Rectal smooth muscle tissue (tissue), 1 donor: ENCODE results near the gene OIT3.

Source experiments
- H3K27ac ChIP-seq: one replicate; pipeline ENCODE4 v1.7.0; 2013; ENCODE audit warnings: low read depth, low read length, inconsistent platforms
- H3K27me3 ChIP-seq: one replicate; pipeline ENCODE4 v1.7.0; 2013; ENCODE audit warnings: low read length; ENCODE audit not compliant: control insufficient read depth, insufficient read depth
- H3K36me3 ChIP-seq: one replicate; pipeline ENCODE4 v1.7.0; 2013; ENCODE audit warnings: low read length; ENCODE audit not compliant: control insufficient read depth, insufficient read depth
- H3K4me1 ChIP-seq: one replicate; pipeline ENCODE4 v1.7.0; 2013; ENCODE audit warnings: low read length; ENCODE audit not compliant: control insufficient read depth, insufficient read depth
- H3K4me3 ChIP-seq: one replicate; pipeline ENCODE4 v1.7.0; 2013; ENCODE audit warnings: low read length
- H3K9ac ChIP-seq: one replicate; pipeline ENCODE4 v1.7.0; 2013; ENCODE audit warnings: low read length

Gene OIT3

DNA sequence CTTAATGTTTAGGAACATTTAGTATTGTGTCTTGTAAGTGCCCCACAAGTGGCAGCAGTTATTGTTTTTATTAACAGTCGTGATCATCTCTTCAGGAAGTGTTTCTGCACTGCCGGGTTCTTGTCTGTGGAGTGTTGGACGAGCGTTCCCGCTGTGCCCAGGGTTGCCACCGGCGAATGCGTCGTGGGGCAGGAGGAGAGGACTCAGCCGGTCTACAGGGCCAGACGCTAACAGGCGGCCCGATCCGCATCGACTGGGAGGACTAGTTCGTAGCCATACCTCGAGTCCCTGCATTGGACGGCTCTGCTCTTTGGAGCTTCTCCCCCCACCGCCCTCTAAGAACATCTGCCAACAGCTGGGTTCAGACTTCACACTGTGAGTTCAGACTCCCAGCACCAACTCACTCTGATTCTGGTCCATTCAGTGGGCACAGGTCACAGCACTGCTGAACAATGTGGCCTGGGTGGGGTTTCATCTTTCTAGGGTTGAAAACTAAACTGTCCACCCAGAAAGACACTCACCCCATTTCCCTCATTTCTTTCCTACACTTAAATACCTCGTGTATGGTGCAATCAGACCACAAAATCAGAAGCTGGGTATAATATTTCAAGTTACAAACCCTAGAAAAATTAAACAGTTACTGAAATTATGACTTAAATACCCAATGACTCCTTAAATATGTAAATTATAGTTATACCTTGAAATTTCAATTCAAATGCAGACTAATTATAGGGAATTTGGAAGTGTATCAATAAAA lies 38.9 kb downstream of the OIT3 start:
- H3K4me3 ChIP-seq: no peak overlapping the region
- no peak overlapping the region for H3K27ac ChIP-seq
- no peaks in the 10 kb centered on the region for H3K27me3 ChIP-seq
- H3K9ac ChIP-seq: no peak overlapping the region
- H3K4me1 ChIP-seq: no peaks in the 10 kb centered on the region
- no peaks in the 10 kb centered on the region for H3K36me3 ChIP-seq

DNA sequence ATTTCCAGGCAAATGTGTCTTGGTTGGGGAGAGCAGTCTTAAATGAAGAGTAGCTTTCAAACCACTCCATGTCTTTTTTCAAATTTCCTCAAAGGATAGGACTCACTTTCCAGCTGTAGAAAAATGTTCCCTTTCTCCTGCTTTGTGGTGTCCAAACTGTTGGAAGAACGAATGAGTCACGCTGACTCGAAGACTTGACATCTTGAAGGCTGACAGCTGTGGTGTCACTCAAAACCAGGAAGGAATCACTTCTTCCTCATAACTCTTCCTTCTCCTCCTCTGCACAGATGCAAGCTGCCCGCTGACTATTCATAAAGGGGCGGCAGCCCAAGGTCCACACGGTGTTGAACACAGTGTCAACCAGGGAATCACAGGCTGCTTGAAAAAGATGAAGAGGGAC lies 41.8 kb downstream of the OIT3 start:
- H3K27me3 ChIP-seq: no peaks in the 10 kb centered on the region
- H3K4me1 ChIP-seq: no peaks in the 10 kb centered on the region
- H3K4me3 ChIP-seq: no peak overlapping the region
- no peaks in the 10 kb centered on the region for H3K36me3 ChIP-seq
- no peak overlapping the region for H3K9ac ChIP-seq
- H3K27ac ChIP-seq: no peak overlapping the region

DNA sequence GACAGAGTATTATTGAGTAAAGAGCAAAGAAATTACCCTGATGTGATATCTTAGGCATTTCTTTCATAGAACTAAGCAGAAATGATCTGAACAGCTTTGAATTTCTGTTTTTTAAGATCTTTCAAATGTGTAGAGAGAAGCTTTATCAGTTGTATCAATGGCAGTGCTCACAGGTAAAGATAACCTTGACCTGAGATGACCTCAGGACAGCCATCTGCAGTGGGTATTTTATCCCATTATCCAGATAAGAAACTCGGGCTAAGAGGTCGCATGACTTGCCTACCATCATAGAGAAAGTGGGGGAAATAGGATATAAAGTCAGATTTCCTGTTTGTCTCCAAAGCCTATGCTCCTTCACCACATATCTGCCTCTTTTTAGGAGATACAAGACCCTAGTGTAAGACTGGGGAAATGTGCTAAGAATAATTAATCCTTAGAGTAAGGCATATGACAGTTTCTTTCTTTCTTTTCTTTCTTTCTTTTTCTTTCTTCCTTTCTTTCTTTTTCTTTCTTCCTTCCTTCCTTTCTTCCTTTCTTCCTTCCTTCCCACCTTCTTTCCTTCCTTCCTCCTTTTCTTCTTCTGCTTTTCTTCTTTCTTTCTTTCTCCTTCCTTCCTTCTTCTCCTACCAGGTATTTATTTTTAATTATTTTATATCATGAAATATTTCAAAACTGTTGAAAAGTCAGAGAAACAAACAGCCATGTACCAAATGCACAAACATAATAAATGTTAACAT lies 50.1 kb downstream of the OIT3 start:
- Histone ChIP-seq H3K4me3 (no peak overlapping the region), H3K9ac (no peak overlapping the region), H3K27ac (no peak overlapping the region), H3K36me3 (no peaks in the 10 kb centered on the region), H3K27me3 (no peaks in the 10 kb centered on the region), H3K4me1 (no peaks in the 10 kb centered on the region)

DNA sequence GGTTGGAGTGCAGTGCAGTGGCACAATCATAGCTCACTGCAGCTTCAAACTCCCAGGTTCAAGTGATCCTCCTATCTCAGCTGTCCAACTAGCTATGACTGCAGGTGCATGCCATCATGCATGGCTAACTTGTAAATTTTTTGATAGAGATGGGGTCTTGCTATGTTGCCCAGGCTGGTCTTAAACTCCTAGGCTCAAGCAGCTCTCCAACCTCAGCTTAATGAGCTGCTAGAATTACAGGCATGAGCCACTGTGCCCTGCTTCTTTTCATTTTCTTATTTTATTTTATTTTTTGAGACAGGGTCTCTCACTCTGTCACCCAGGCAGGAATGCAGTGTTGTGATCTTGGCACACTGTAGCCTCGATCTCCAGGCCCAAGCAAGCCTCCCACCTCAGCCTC lies 53.4 kb downstream of the OIT3 start:
- no peak overlapping the region for H3K9ac ChIP-seq
- H3K36me3 ChIP-seq: no peaks in the 10 kb centered on the region
- no peaks in the 10 kb centered on the region for H3K27me3 ChIP-seq
- no peaks in the 10 kb centered on the region for H3K4me1 ChIP-seq
- no peak overlapping the region for H3K27ac ChIP-seq
- H3K4me3 ChIP-seq: no peak overlapping the region

DNA sequence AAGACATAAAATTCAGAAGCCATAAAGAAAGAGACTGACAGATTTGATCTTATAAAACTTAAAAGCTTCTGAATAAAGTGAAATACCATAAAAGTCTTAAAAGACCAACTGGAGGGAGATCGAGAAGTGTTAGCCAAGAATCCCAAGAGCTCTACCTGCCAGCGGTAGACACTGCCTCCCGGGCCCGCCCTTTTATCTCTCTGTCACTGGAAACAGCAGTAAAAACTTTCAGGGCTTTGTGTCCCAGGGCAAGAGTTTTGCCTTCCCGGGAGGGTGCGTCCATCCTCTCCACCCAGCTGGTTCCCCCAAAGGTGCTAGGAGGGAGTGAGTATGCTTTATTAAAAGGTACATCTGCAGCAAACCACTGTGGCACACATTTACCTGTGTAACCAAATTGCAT lies 55.2 kb downstream of the OIT3 start:
- H3K4me1 ChIP-seq: no peaks in the 10 kb centered on the region
- no peak overlapping the region for H3K27ac ChIP-seq
- H3K9ac ChIP-seq: no peak overlapping the region
- no peaks in the 10 kb centered on the region for H3K36me3 ChIP-seq
- no peak overlapping the region for H3K4me3 ChIP-seq
- no peaks in the 10 kb centered on the region for H3K27me3 ChIP-seq

DNA sequence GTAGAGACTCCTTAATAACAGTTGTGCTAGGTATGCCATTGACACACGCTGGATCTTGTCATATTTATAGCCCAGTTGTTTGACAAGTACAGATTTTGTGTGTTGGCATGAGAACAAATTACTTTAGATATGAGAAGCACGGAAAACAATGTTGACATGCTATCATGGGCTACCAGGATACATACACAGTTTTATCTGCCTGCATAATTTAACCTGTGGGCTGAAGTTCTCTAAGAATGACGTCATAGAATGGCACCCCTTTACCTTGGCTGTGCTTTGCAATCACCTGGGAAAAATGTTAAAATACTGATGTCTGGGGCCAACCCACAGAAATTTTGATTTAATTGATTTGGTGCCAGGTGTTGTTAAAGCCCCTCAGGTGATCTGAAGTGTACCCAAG lies 58.2 kb downstream of the OIT3 start:
- H3K4me1 ChIP-seq: no peaks in the 10 kb centered on the region
- no peak overlapping the region for H3K9ac ChIP-seq
- H3K36me3 ChIP-seq: no peaks in the 10 kb centered on the region
- H3K4me3 ChIP-seq: no peak overlapping the region
- no peaks in the 10 kb centered on the region for H3K27me3 ChIP-seq
- no peak overlapping the region for H3K27ac ChIP-seq

DNA sequence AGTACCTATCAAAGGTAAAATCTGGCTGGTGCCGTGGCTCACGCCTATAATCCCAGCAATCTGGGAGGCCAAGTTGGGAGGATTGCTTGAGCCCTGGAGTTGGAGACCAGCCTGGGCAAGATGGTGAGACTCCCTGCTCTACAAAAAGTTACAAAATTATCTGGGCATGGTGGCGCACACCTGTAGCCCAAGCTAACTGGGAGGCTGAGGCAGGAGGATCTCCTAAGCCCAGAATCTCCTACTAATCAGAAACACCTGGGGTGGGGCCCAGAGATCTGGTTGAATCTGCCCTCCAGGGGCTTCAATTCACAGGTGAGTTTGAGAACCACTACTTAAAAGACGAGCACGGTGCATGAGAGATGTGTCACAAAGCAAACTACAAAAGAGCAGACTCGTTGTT lies 58.6 kb downstream of the OIT3 start:
- H3K27ac ChIP-seq: no peak overlapping the region
- no peaks in the 10 kb centered on the region for H3K4me1 ChIP-seq
- no peaks in the 10 kb centered on the region for H3K27me3 ChIP-seq
- H3K9ac ChIP-seq: no peak overlapping the region
- no peak overlapping the region for H3K4me3 ChIP-seq
- no peaks in the 10 kb centered on the region for H3K36me3 ChIP-seq

DNA sequence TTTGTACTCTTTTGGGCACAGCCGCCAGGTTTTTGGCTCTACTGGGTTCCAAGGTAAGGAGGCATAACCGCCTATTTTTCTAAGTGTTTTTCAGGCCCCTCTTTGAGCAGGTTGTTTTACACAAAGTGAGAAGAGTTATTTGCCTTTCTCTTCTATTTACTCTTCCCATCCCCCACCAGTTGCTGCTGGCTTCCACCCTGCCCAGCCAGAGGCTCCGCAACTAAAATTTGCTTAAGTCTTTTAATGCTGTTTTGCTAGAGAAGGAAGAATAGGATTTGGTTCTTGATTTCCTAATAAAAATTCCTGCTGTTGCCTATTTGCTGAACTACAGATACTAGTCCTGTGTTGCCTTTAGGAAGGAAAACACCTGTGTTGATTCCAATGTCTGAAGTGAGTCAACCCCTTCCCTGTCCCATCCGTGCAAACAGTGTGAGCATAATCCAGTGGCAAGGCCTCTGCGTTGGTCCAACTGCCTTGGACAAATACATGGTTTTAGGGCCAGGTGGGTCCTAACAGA lies 59.2 kb downstream of the OIT3 start:
- Histone ChIP-seq H3K4me3 (no peak overlapping the region), H3K9ac (no peak overlapping the region), H3K4me1 (no peaks in the 10 kb centered on the region), H3K36me3 (no peaks in the 10 kb centered on the region), H3K27me3 (no peaks in the 10 kb centered on the region), H3K27ac (no peak overlapping the region)

DNA sequence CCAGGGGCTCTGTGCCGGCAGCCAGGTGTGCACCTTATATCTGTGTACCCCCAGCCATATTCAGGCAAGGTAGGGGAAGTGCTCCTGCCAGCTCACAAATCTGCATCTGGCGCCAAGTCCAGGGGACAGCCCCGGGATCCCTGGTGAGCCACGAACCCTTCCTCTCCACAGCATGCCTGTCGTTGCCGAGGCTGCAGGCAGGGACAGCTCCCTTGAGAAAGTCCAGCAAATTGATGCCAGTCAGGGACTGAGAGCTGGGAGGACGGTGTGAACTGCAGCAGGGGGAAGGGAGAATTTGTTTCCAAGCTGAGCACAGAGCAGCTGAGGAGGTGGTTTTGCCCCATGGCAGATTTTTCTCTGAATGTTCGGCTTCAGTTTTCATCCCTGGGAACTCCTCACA lies 60.1 kb downstream of the OIT3 start:
- Histone ChIP-seq H3K4me1 (no peaks in the 10 kb centered on the region), H3K9ac (no peak overlapping the region), H3K27ac (no peak overlapping the region), H3K4me3 (no peak overlapping the region), H3K36me3 (no peaks in the 10 kb centered on the region), H3K27me3 (no peaks in the 10 kb centered on the region)

DNA sequence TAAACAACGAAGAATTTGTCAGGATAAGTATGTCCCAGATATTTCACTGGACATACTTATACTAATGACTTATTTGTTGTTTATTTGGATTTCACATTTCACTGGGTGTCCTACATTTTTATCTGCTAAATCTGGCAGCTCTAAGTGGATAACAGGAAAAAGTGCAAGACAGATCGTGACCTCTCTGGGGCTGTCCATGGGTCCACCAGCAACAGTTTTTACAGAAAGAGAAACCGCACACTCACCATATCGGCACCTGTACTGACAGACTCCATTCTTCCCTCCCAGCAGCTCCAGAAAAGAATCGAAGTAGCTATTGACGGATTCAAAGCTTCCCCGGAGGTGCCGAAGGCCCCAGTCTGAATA lies 60.7 kb downstream of the OIT3 start:
- Histone ChIP-seq H3K4me3 (no peak overlapping the region), H3K27ac (no peak overlapping the region), H3K36me3 (no peaks in the 10 kb centered on the region), H3K9ac (no peak overlapping the region), H3K27me3 (no peaks in the 10 kb centered on the region), H3K4me1 (no peaks in the 10 kb centered on the region)

DNA sequence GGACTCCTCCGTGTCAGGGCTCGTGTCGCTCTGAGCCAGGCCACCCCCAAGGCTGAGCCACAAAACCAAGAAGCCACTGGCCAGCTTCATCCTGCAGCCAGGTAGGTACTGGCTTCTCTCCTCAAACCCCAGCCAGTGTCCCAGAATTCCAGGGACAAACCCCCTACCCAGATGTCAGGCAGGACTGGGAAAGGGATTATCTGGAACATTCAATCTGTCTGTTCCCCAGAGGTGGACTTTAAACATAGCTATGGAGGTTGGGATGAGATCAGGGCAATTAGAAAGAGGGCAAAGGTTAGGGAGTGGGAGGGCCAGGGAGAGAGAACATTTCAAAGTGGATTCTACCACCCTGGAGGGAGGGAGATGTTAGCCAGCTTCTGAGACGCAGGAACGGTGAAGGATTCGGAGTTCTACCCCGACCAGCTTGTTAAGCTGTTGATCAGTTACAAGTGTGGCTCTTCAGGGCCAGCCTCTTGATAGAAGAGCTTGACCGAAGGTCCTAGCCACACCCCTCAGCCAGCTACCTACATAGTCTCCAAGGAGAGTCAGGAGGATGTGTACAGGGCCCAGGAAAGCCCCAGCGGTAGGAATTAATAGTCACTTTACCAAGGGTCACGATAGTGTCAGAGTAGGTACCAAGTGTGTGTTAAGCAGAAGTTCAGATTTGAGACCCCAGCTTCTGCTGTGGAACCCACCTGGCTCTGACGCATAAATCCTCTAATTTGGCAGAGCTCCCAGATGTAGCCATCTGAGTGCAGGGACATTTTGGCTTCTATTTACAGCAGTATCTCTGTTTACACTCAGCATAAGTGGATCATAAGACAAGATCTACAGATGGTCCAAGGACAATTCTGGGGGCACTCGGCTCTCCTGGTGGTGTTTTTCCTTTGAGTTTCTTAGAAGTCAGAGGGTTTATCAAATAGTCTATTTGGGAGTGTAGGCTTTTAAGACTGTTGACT lies 61.3 kb downstream of the OIT3 start, which contains the start of gene PLA2G12B:
TSS of gene PLA2G12B (minus strand) at position 211 of the 959 bp plus-strand sequence. CDS start at position 90, 121 bp downstream.
- Histone ChIP-seq H3K36me3 (no peaks in the 10 kb centered on the region), H3K4me1 (no peaks in the 10 kb centered on the region), H3K27me3 (no peaks in the 10 kb centered on the region), H3K9ac (no peak within 1 kb of the TSS), H3K4me3 (no peak within 1 kb of the TSS), H3K27ac (no peak within 1 kb of the TSS)

DNA sequence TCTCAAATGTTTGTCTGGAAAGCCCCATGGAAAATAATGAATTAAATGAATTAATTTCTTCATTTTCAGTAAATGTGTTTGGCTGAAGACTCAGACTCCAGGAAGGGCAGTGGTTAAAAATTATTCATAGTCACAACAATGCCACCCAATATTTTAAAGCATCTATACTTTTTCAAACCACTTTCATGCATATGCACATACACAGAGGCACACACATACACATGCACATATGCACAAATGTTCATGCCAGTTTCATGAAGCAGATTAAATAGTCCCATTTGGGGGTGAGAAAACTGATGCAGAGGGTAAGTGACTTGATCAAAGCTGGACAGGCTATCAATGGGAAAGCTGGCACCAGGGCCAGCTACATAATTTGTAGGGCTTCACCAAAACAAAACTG lies 62.5 kb downstream of the OIT3 start:
- Histone ChIP-seq H3K4me1 (no peaks in the 10 kb centered on the region), H3K27me3 (no peaks in the 10 kb centered on the region), H3K4me3 (no peak overlapping the region), H3K9ac (no peak overlapping the region), H3K36me3 (no peaks in the 10 kb centered on the region), H3K27ac (no peak overlapping the region)
